Right lobe of liver (tissue), 4 donors: Measurements from ENCODE around the gene GRIN3B.

ENCODE experiments used
- POLR2A ChIP-seq: fragments of 450-650 bp; IDR thresholded peaks from one replicate; pipeline ENCODE4 v1.6.1; 2017; ENCODE audit warnings: antibody characterized with exemption, mild to moderate bottlenecking
- TF ChIP-seq, protein P1 (sequence below), 4 donors: fragments of 200-600 bp in 3 of 4; fragments of 450-650 bp in 1 of 4; IDR thresholded peaks; one replicate each; pipeline versions ENCODE4 v1.5.1 to v1.8.0; 2016 to 2022; ENCODE audit warnings: antibody characterized with exemption in 4 of 4, mild to moderate bottlenecking in 2 of 4
- donor health status: DM: no; HTN: no; CAD: no.
- donor health status: DM: no; HTN: no; CAD: no.
- donor health status: DM: no; HTN: yes; CAD: no.

DNA sequence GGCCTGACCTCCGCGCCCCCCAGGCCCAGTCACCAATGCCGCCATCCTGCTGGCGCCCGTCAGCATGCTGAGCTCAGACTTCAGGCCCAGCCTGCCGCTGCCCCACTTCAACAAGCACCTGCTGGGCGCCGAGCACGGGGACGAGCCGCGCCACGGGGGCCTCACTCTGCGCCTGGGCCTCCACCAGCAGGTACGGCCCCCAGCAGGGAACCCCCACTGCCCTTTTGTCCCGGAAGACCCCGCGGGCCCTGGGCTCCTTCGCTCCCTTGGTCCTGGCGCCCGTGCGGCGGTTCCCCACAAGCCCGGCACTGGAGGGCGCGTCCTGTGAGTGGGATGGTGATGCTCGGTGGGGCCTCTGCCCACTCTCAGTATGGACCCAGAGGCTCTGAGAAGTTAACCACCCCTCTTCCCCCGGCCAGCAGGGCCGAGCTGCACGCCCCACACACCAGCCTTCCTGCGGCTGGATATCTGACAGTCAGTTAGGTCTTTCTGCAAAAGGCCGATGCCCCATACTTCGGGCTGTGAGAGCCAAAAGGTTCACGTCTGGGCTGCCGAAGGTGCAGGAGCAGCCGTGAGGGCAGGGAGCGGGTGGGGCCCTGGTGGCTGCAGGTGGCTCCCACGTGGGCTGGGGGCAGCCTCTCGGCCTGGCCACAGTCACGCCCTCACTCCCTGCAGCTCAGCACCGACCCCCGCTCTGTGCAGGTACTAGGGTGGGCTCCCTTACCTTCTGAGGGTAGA, 8.1 kb upstream of the GRIN3B start:
- TF ChIP-seq, protein P1, sequence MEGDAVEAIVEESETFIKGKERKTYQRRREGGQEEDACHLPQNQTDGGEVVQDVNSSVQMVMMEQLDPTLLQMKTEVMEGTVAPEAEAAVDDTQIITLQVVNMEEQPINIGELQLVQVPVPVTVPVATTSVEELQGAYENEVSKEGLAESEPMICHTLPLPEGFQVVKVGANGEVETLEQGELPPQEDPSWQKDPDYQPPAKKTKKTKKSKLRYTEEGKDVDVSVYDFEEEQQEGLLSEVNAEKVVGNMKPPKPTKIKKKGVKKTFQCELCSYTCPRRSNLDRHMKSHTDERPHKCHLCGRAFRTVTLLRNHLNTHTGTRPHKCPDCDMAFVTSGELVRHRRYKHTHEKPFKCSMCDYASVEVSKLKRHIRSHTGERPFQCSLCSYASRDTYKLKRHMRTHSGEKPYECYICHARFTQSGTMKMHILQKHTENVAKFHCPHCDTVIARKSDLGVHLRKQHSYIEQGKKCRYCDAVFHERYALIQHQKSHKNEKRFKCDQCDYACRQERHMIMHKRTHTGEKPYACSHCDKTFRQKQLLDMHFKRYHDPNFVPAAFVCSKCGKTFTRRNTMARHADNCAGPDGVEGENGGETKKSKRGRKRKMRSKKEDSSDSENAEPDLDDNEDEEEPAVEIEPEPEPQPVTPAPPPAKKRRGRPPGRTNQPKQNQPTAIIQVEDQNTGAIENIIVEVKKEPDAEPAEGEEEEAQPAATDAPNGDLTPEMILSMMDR (IDR thresholded peaks at IDR 0.05), result no peak
- no peak for TF ChIP-seq POLR2A
